HepG2 (cell line): ENCODE results near the gene AKR1B15. TPM values are rescaled to one million over a fixed set of nuclear protein-coding genes. Genes with fewer than 3 reads are reported as not detected.

Experiments used
- ARID5B ChIP-seq: IDR thresholded peaks from 2 replicates; pipeline ENCODE4 v1.4.0; 2020; ENCODE audit warnings: mild to moderate bottlenecking, missing genetic modification reagents
- ELF1 ChIP-seq: sonication (generic); formaldehyde crosslinking; IDR thresholded peaks from 2 replicates; pipeline ENCODE4 v1.4.0; 2020; ENCODE audit warnings: missing genetic modification reagents
- FOXP1 ChIP-seq, 2 experiments: fragments of 450-650 bp in 1 of 2; IDR thresholded peaks; 2 replicates each; pipeline ENCODE4 v1.6.1; 2017 to 2018; ENCODE audit warnings: antibody characterized with exemption in 1 of 2
- GABPA ChIP-seq, 2 experiments: IDR thresholded peaks; 2 replicates each; pipeline ENCODE4 v1.6.1; 2011 to 2016; ENCODE audit warnings: low read depth in 2 of 2, low read length in 1 of 2, missing biosample characterization in 1 of 2, missing genetic modification characterization in 1 of 2
- HDAC2 ChIP-seq: sonication (generic); formaldehyde crosslinking; IDR thresholded peaks from 2 replicates; pipeline ENCODE4 v1.4.0; 2020; ENCODE audit warnings: missing genetic modification reagents
- IRX3 ChIP-seq: sonication (generic); formaldehyde crosslinking; IDR thresholded peaks from 2 replicates; pipeline ENCODE4 v1.8.1; 2023; ENCODE audit warnings: mild to moderate bottlenecking, low read depth, missing genetic modification reagents, borderline replicate concordance
- NR3C1 ChIP-seq: sonication (generic); formaldehyde crosslinking; IDR thresholded peaks from 2 replicates; pipeline ENCODE4 v1.4.0; 2020; ENCODE audit warnings: missing genetic modification reagents
- SOX5 ChIP-seq: IDR thresholded peaks from 2 replicates; pipeline ENCODE4 v1.6.1; 2016; ENCODE audit warnings: borderline replicate concordance
- TFAP4 ChIP-seq: sonication (generic); IDR thresholded peaks from 2 replicates; pipeline ENCODE4 v1.6.1; 2016; ENCODE audit warnings: low read depth, borderline replicate concordance
- YEATS2 ChIP-seq: sonication (generic); formaldehyde crosslinking; IDR thresholded peaks from 2 replicates; pipeline ENCODE4 v1.4.0; 2020; ENCODE audit warnings: missing genetic modification reagents, borderline replicate concordance
- ZFP36 ChIP-seq: fragments of 150-350 bp; IDR thresholded peaks from 2 replicates; pipeline ENCODE4 v1.6.1; 2018; ENCODE audit warnings: borderline replicate concordance, low read length, low read depth; ENCODE audit not compliant: partially characterized antibody
- ZNF3 ChIP-seq: IDR thresholded peaks from 2 replicates; pipeline ENCODE4 v1.7.0; 2017; ENCODE audit warnings: inconsistent platforms
- polyA plus RNA-seq, 8 experiments: library from polyadenylated mRNA; depleted of rRNA in 3 of 8; stranded (reverse) in 7 of 8; unstranded in 1 of 8; fragments of >200 nt; fragmentation: Illumina TruSeq in 4 of 8; extraction: Trizol in 4 of 8; gene quantifications; 2 replicates each; pipeline versions ENCODE4 v1.2.1 to v1.2.3, GENCODE V29; 2011 to 2016; ENCODE audit warnings: low read depth in 4 of 8, missing spikeins in 1 of 8, mixed read lengths in 1 of 8; ENCODE audit not compliant: insufficient read depth in 1 of 8
- total RNA-seq, 5 experiments: library from RNA; depleted of rRNA; stranded (reverse); fragments of >200 nt; fragmentation: Illumina TruSeq; extraction: Trizol; gene quantifications; 2 replicates each; pipeline ENCODE4 v1.2.3, GENCODE V29; 2016; ENCODE audit warnings: low read depth in 1 of 5
- TF ChIP-seq, protein P1 (sequence below): sonication (generic); formaldehyde crosslinking; IDR thresholded peaks from 2 replicates; pipeline ENCODE4 v1.4.0; 2020; ENCODE audit warnings: mild to moderate bottlenecking, missing genetic modification reagents
- TF ChIP-seq, protein P2 (sequence below): IDR thresholded peaks from 2 replicates; pipeline ENCODE4 v1.6.1; 2012; ENCODE audit warnings: low read depth, low read length, improper control_type of control experiment

The AKR1B15 gene
- total and polyA plus RNA-seq, 2 of the 13 experiments (the other 11 are each of a cell fraction or from before 2014, with no cell fraction given): 0.77 TPM; not detected in 1

DNA sequence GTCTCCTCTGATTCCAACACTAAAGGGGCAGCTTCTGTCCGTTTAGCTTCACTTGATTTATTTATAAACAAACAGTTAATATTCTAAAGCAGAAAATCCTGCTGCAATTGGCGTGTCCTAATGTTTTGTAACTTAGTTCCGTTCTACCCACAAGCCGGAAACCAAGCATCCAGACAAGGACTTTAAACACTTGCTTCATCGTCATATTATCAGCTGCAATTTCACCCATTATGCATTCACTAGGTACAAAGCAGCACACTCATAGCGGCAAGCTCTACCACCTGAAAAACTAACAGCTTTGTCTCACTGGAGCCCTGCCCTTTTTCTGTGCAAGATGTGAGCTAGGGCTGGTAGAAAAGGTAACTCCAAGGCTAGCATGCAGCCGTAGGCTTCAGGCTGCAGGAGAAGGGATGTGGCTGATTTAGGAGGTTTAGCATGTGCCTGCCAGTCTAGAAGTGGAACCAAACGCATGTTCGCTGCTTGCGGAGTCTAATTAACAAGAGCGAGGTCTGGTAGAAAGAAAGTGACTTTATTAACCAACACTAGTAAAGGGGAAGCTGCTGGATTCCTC is 54.1 kb downstream of the AKR1B15 start (continued):
- TF ChIP-seq SOX5 (CRISPR knock-in tag): peak; percentile 37; the same call in 1 of the 2 replicates
- peak; percentile 76 for TF ChIP-seq TFAP4
- no peak for TF ChIP-seq NR3C1 (CRISPR knock-in tag)
- TF ChIP-seq, protein P1, sequence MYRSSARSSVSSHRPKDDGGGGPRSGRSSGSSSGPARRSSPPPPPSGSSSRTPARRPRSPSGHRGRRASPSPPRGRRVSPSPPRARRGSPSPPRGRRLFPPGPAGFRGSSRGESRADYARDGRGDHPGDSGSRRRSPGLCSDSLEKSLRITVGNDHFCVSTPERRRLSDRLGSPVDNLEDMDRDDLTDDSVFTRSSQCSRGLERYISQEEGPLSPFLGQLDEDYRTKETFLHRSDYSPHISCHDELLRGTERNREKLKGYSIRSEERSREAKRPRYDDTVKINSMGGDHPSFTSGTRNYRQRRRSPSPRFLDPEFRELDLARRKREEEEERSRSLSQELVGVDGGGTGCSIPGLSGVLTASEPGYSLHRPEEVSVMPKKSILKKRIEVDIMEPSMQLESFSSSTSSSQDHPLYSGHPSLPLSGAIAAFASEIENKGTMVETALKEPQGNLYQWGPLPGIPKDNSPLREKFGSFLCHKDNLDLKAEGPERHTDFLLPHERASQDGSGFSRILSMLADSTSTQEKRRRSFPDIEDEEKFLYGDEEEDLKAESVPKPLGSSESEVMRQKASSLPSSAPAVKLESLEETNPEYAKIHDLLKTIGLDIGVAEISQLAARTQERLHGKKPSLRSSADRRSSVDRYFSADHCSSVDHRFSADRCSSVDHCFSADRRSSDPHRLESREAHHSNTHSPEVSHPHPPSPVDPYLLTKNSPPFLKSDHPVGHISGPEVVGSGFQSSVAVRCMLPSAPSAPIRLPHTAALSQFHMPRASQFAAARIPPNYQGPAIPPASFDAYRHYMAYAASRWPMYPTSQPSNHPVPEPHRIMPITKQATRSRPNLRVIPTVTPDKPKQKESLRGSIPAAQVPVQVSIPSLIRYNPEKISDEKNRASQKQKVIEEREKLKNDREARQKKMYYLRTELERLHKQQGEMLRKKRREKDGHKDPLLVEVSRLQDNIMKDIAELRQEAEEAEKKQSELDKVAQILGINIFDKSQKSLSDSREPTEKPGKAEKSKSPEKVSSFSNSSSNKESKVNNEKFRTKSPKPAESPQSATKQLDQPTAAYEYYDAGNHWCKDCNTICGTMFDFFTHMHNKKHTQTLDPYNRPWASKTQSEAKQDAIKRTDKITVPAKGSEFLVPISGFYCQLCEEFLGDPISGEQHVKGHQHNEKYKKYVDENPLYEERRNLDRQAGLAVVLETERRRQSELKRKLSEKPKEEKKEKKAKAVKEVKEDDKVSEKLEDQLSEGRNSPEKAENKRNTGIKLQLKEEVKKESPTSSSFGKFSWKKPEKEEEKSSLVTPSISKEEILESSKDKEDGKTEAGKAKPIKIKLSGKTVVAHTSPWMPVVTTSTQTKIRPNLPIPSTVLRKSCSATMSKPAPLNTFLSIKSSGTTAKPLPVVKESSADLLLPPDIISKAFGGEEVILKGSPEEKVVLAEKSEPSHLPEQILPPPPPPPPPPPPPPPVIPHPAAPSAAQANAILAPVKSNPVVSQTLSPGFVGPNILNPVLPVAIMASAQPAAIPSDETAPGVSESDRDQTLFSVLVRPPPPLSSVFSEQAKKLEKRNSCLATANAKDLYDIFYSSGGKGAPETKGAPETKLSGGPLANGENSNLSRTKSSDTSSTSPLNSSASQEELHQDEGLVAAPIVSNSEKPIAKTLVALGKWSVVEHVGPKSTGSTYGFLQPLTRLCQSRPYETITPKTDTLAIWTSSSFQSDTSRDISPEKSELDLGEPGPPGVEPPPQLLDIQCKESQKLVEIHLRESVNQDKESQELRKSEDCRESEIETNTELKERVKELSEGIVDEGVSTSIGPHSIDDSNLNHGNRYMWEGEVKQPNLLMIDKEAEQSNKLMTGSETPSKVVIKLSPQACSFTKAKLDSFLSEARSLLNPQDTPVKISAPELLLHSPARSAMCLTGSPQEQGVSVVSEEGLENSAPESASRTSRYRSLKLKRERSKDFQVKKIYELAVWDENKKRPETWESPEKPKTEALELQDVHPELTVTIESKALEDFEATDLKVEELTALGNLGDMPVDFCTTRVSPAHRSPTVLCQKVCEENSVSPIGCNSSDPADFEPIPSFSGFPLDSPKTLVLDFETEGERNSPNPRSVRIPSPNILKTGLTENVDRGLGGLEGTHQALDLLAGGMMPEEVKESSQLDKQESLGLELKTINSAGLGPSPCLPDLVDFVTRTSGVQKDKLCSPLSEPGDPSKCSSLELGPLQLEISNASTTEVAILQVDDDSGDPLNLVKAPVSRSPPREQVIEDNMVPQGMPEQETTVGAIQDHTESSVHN (CRISPR knock-in tag): no peak
- no peak for TF ChIP-seq FOXP1 (IDR thresholded peaks at IDR 0.05)
- TF ChIP-seq FOXP1 (CRISPR knock-in tag; IDR thresholded peaks at IDR 0.05): 0 out of 2 replicates have a peak, but pooled peaks have one; percentile 19
- TF ChIP-seq ARID5B (CRISPR knock-in tag): peak; percentile 64
- 0 out of 2 replicates have a peak, but pooled peaks have one; percentile 14 for TF ChIP-seq ELF1 (CRISPR knock-in tag)
- TF ChIP-seq ZNF3 (CRISPR knock-in tag): no peak
- peak; percentile 46; the same call in 1 of the 2 replicates for TF ChIP-seq YEATS2
- no peak for TF ChIP-seq IRX3 (CRISPR knock-in tag)
- TF ChIP-seq, protein P2, sequence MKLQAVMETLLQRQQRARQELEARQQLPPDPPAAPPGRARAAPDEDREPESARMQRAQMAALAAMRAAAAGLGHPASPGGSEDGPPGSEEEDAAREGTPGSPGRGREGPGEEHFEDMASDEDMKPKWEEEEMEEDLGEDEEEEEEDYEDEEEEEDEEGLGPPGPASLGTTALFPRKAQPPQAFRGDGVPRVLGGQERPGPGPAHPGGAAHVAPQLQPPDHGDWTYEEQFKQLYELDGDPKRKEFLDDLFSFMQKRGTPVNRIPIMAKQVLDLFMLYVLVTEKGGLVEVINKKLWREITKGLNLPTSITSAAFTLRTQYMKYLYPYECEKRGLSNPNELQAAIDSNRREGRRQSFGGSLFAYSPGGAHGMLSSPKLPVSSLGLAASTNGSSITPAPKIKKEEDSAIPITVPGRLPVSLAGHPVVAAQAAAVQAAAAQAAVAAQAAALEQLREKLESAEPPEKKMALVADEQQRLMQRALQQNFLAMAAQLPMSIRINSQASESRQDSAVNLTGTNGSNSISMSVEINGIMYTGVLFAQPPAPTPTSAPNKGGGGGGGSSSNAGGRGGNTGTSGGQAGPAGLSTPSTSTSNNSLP: 0 out of 2 replicates have a peak, but pooled peaks have one; percentile 37
- TF ChIP-seq HDAC2 (CRISPR knock-in tag): peak; percentile 26; the same call in 1 of the 2 replicates
- TF ChIP-seq ZFP36: no peak
- TF ChIP-seq GABPA (IDR thresholded peaks at IDR 0.05; ENCODE audit: low read depth, low read length): no peak
- 0 out of 2 replicates have a peak, but pooled peaks have one; percentile 8 for TF ChIP-seq GABPA (CRISPR knock-in tag; IDR thresholded peaks at IDR 0.05; ENCODE audit: low read depth)
